ENCODE data around the gene EYA3.

GRCh38 chr1:28085129-28085528 lies 3.3 kb downstream of the EYA3 start:
- TF ChIP-seq ZNF8 (CRISPR knock-in tag; IDR thresholded peaks at IDR 0.05) (no peak), GLIS3 (CRISPR knock-in tag; IDR thresholded peaks at IDR 0.05) (no peak), ZNF70 (CRISPR knock-in tag; IDR thresholded peaks at IDR 0.05) (no peak), ZFP30 (CRISPR knock-in tag; IDR thresholded peaks at IDR 0.05) (no peak), ZFP3 (CRISPR knock-in tag; IDR thresholded peaks at IDR 0.05) (no peak), SNAI2 (CRISPR knock-in tag; IDR thresholded peaks at IDR 0.05) (no peak), TSHZ2 (CRISPR knock-in tag; IDR thresholded peaks at IDR 0.05) (no peak), RARB (CRISPR knock-in tag; IDR thresholded peaks at IDR 0.05) (no peak)

Data from SK-N-SH treated with all-trans-retinoic acid at 6 μM for 48 hours (cell line).